Lower leg skin (tissue), 4 donors: ENCODE measurements around the gene IGDCC3. TPM values are rescaled to one million over a fixed set of nuclear protein-coding genes. Genes with fewer than 3 reads are reported as not detected.
A peak's percentile ranks its signal among the peaks of the same experiment; 100 is the strongest.

Experiments used
- DNase-seq, 2 donors: peaks; one replicate each; pipeline ENCODE4 v3.0.0-alpha.2; 2019; ENCODE audit warnings: low spot score in 2 of 2
- H3K4me3 ChIP-seq: fragments of 200-600 bp; sonication (generic); 2 replicates; pipeline ENCODE4 v1.5.1; 2017; ENCODE audit warnings: mild to moderate bottlenecking, low read depth; ENCODE audit not compliant: poor library complexity, severe bottlenecking
- CTCF ChIP-seq, 3 donors: fragments of 450-650 bp; IDR thresholded peaks; one replicate each; pipeline ENCODE4 v1.5.1; 2016; ENCODE audit warnings: antibody characterized with exemption in 3 of 3, mild to moderate bottlenecking in 3 of 3, moderate library complexity in 2 of 3
- POLR2A ChIP-seq, 2 donors: fragments of 450-650 bp; IDR thresholded peaks; one replicate each; pipeline ENCODE4 v1.6.1; 2016 to 2017; ENCODE audit warnings: antibody characterized with exemption in 2 of 2, mild to moderate bottlenecking in 1 of 2, moderate library complexity in 1 of 2
- WGBS, 2 donors: methylation state at CpG; one replicate each; pipeline ENCODE4 v1.1.5; 2018; 5-methylcytosine and 5-hydroxymethylcytosine counted together
- intact Hi-C: fragments of 100-400 bp; cut with DNase I; formaldehyde crosslinking; loops from one replicate; pipeline ENCODE4 v1.15.0; 2023; ENCODE audit warnings: low total_unique reads
- total RNA-seq, 4 donors: library from RNA; depleted of rRNA; stranded (reverse); fragments of >200 nt; gene quantifications; one replicate each; pipeline ENCODE4 v1.1.0, GENCODE V29; 2016

Gene IGDCC3
- total RNA-seq, 4 donors from 2014 or later = not detected

GRCh38 chr15:65413760-65414144, 36.0 kb upstream of the IGDCC3 start:
- no peak for TF ChIP-seq CTCF (IDR thresholded peaks at IDR 0.05)
- no peak for TF ChIP-seq POLR2A (IDR thresholded peaks at IDR 0.05)
- 81 to 91% methylated on average over 6 of the region's 6 CpGs for WGBS, 2 donors
- no peak for DNase-seq
- intact Hi-C loops = no loop called here
- no peak overlapping the region for H3K4me3 ChIP-seq

GRCh38 chr15:65413051-65413759, 35.4 kb upstream of the IGDCC3 start:
- intact Hi-C loops = no loop called here
- DNase-seq = no peak
- TF ChIP-seq CTCF (IDR thresholded peaks at IDR 0.05) (no peak), POLR2A (IDR thresholded peaks at IDR 0.05) (no peak)
- no peak overlapping the region for H3K4me3 ChIP-seq

- H3K4me3 ChIP-seq = no peak overlapping the region
- 23 to 27% methylated on average over 1 of the region's 1 CpG for WGBS, 2 donors
- no peak for TF ChIP-seq POLR2A (IDR thresholded peaks at IDR 0.05)
- TF ChIP-seq CTCF (IDR thresholded peaks at IDR 0.05) = no peak
- intact Hi-C loops = no loop called here
- no peak for DNase-seq
These were observed 34.8 kb upstream of the IGDCC3 start for GRCh38 chr15:65412556-65412955.

GRCh38 chr15:65411465-65412071, 33.8 kb upstream of the IGDCC3 start:
- intact Hi-C loops = no loop called here
- no peak for DNase-seq

GRCh38 chr15:65410972-65411371, 33.2 kb upstream of the IGDCC3 start:
- intact Hi-C loops = no loop called here
- 73 to 76% methylated on average over 10 of the region's 10 CpGs for WGBS, 2 donors
- TF ChIP-seq POLR2A (IDR thresholded peaks at IDR 0.05) (no peak), CTCF (IDR thresholded peaks at IDR 0.05) (no peak)
- DNase-seq = peak in 1 of 2 donors; percentile 86
- H3K4me3 ChIP-seq = no peak overlapping the region

More at GRCh38 chr15:65411465-65412071, 33.8 kb upstream of the IGDCC3 start:
- no peak overlapping the region for H3K4me3 ChIP-seq
- WGBS, 2 donors = 63 to 80% methylated on average over 5 of the region's 5 CpGs
- TF ChIP-seq CTCF (IDR thresholded peaks at IDR 0.05) (no peak), POLR2A (IDR thresholded peaks at IDR 0.05) (no peak)
